Measurements from ENCODE around the gene LYPLAL1. TPM values are rescaled to one million over a fixed set of nuclear protein-coding genes. Genes with fewer than 3 reads are reported as not detected.
"Not testable (repeated sequence)": the region's sequence is repeated elsewhere in the genome, so short reads cannot be mapped to it uniquely, and the experiment has no call there.

Gene LYPLAL1
- total and polyA plus RNA-seq, 10 donors, result 13.6 to 42.5 (median 28.8) TPM

- no peaks in the 10 kb centered on the region for H3K27me3 ChIP-seq (replicated peaks in 1 of 7)
- H3K36me3 ChIP-seq, result peaks cover 0 to 12% (median 0%) of the 10 kb centered on the region in 6 donors
- peak overlapping the region in 2 of 8 donors; percentile 26 to 28 for H3K27ac ChIP-seq
- TF ChIP-seq POLR2A (IDR thresholded peaks at IDR 0.05), result no peak
- TF ChIP-seq POLR2AphosphoS5 (IDR thresholded peaks at IDR 0.05), result no peak
- no peak for TF ChIP-seq CTCF (IDR thresholded peaks at IDR 0.05 in 8 of 11, conservative IDR thresholded peaks at IDR 0.05 in 3 of 11)
- 53 to 63% (median 58%) methylated on average over 3 of the region's 3 CpGs for WGBS, 5 donors
- peaks cover 0 to 8% (median 2%) of the 10 kb centered on the region in 8 donors for H3K9me3 ChIP-seq
- intact Hi-C loops (cut with DNase I; ENCODE audit: low total_unique reads), result no loop called here
- H3K4me3 ChIP-seq, result no peak overlapping the region
- H3K4me1 ChIP-seq, result peaks cover 0 to 40% (median 23%) of the 10 kb centered on the region in 6 donors
- DNase-seq, result no peak
Observed at GRCh38 chr1:219188331-219188803, 14.7 kb downstream of the LYPLAL1 start.

GRCh38 chr1:219189021-219189824, 15.5 kb downstream of the LYPLAL1 start:
- TF ChIP-seq CTCF (IDR thresholded peaks at IDR 0.05 in 8 of 11, conservative IDR thresholded peaks at IDR 0.05 in 3 of 11) (no peak), POLR2AphosphoS5 (IDR thresholded peaks at IDR 0.05) (no peak), POLR2A (IDR thresholded peaks at IDR 0.05) (no peak)
- peaks cover 0 to 8% (median 2%) of the 10 kb centered on the region in 8 donors for H3K9me3 ChIP-seq
- no peak overlapping the region for H3K4me3 ChIP-seq
- peaks cover 0 to 32% (median 20%) of the 10 kb centered on the region in 6 donors for H3K4me1 ChIP-seq
- peak overlapping the region in 5 of 8 donors; percentile 15 to 40 (median 26) for H3K27ac ChIP-seq
- no peaks in the 10 kb centered on the region for H3K27me3 ChIP-seq (replicated peaks in 1 of 7)
- intact Hi-C loops (cut with DNase I; ENCODE audit: low total_unique reads), result no loop called here
- peaks cover 0 to 20% (median 2%) of the 10 kb centered on the region in 6 donors for H3K36me3 ChIP-seq
- DNase-seq, result no peak

- no peak for TF ChIP-seq CTCF (IDR thresholded peaks at IDR 0.05 in 8 of 11, conservative IDR thresholded peaks at IDR 0.05 in 3 of 11)
- TF ChIP-seq POLR2A (IDR thresholded peaks at IDR 0.05), result no peak
- TF ChIP-seq POLR2AphosphoS5 (IDR thresholded peaks at IDR 0.05), result no peak
- H3K36me3 ChIP-seq, result peaks cover 0 to 27% (median 3%) of the 10 kb centered on the region in 6 donors
- H3K4me3 ChIP-seq, result no peak overlapping the region
- intact Hi-C loops (cut with DNase I; ENCODE audit: low total_unique reads), result no loop called here
- peaks cover 0 to 3% (median under 1%) of the 10 kb centered on the region in 8 donors for H3K9me3 ChIP-seq
- WGBS, 5 donors, result 80 to 91% (median 84%) methylated on average over 3 of the region's 3 CpGs
- peaks cover 0 to 25% (median 18%) of the 10 kb centered on the region in 6 donors for H3K4me1 ChIP-seq
- no peak for DNase-seq
- no peaks in the 10 kb centered on the region for H3K27me3 ChIP-seq (replicated peaks in 1 of 7)
- H3K27ac ChIP-seq, result no peak overlapping the region
Observed at GRCh38 chr1:219189952-219190351, 16.3 kb downstream of the LYPLAL1 start.

GRCh38 chr1:219190605-219191004, 16.9 kb downstream of the LYPLAL1 start:
- DNase-seq, result no peak
- intact Hi-C loops (cut with DNase I; ENCODE audit: low total_unique reads), result no loop called here
- Histone ChIP-seq H3K4me1 (peaks cover 0 to 25% (median 17%) of the 10 kb centered on the region in 6 donors), H3K4me3 (no peak overlapping the region), H3K36me3 (peaks cover 0 to 34% (median 4%) of the 10 kb centered on the region in 6 donors), H3K27me3 (replicated peaks in 1 of 7) (no peaks in the 10 kb centered on the region), H3K9me3 (no peaks in the 10 kb centered on the region), H3K27ac (no peak overlapping the region)
- 95 to 98% (median 97%) methylated on average over 3 of the region's 3 CpGs for WGBS, 5 donors
- no peak for TF ChIP-seq CTCF (IDR thresholded peaks at IDR 0.05 in 8 of 11, conservative IDR thresholded peaks at IDR 0.05 in 3 of 11)
- no peak for TF ChIP-seq POLR2AphosphoS5 (IDR thresholded peaks at IDR 0.05)
- TF ChIP-seq POLR2A (IDR thresholded peaks at IDR 0.05), result no peak

GRCh38 chr1:219195833-219196232, 22.2 kb downstream of the LYPLAL1 start:
- H3K27ac ChIP-seq; intact Hi-C loops (cut with DNase I; ENCODE audit: low total_unique reads); H3K4me1 ChIP-seq; H3K9me3 ChIP-seq; H3K4me3 ChIP-seq; H3K27me3 ChIP-seq (replicated peaks in 1 of 7); DNase-seq: not testable (repeated sequence)
- peaks cover 0 to 63% (median 6%) of the 10 kb centered on the region in 6 donors for H3K36me3 ChIP-seq
- 89 to 96% (median 95%) methylated on average over 3 of the region's 3 CpGs for WGBS, 5 donors
